H1 (cell line): ENCODE results near the gene ATG4D. TPM values are rescaled to one million over a fixed set of nuclear protein-coding genes. Genes with fewer than 3 reads are reported as not detected.

ENCODE experiments used
- ASH2L ChIP-seq: fragments of 200-600, 300-600 bp; sonication (generic); IDR thresholded peaks from one replicate; pipeline ENCODE4 v1.7.1; 2017; ENCODE audit warnings: low read length
- BACH1 ChIP-seq: IDR thresholded peaks from 2 replicates; pipeline ENCODE4 v1.6.1; 2012; ENCODE audit warnings: low read length, improper control_type of control experiment
- BRCA1 ChIP-seq: IDR thresholded peaks from 2 replicates; pipeline ENCODE4 v1.6.1; 2012; ENCODE audit warnings: low read depth, low read length, improper control_type of control experiment
- CEBPB ChIP-seq: IDR thresholded peaks from 2 replicates; pipeline ENCODE4 v1.6.1; 2012; ENCODE audit warnings: low read depth, low read length
- CHD1 ChIP-seq: IDR thresholded peaks from 2 replicates; pipeline ENCODE4 v1.6.1; 2012; ENCODE audit warnings: low read depth, low read length, improper control_type of control experiment
- CHD2 ChIP-seq: IDR thresholded peaks from 2 replicates; pipeline ENCODE4 v1.6.1; 2012; ENCODE audit warnings: low read length, improper control_type of control experiment
- CREB1 ChIP-seq: IDR thresholded peaks from 2 replicates; pipeline ENCODE4 v1.6.1; 2012; ENCODE audit warnings: inconsistent platforms
- EGR1 ChIP-seq: IDR thresholded peaks from 2 replicates; pipeline ENCODE4 v1.6.1; 2011; ENCODE audit warnings: low read depth, low read length, borderline replicate concordance
- EP300 ChIP-seq, 2 experiments: IDR thresholded peaks; 1 replicate in 1 of 2; 2 replicates in 1 of 2; pipeline ENCODE4 v1.6.1; 2011 to 2012; ENCODE audit warnings: low read depth in 2 of 2, low read length in 2 of 2, mild to moderate bottlenecking in 2 of 2, borderline replicate concordance in 1 of 2, inconsistent platforms in 1 of 2, moderate library complexity in 1 of 2
- HDAC6 ChIP-seq: IDR thresholded peaks from one replicate; pipeline ENCODE4 v1.7.1; 2012; ENCODE audit warnings: low read depth, mild to moderate bottlenecking, inconsistent platforms, low read length, moderate library complexity
- JUN ChIP-seq: IDR thresholded peaks from 2 replicates; pipeline ENCODE4 v1.6.1; 2011; ENCODE audit warnings: low read depth, mild to moderate bottlenecking, improper control_type of control experiment, low read length
- KDM5A ChIP-seq: fragments of 200-600 bp; IDR thresholded peaks from 2 replicates; pipeline ENCODE4 v1.7.1; 2012; ENCODE audit warnings: mild to moderate bottlenecking, low read length, inconsistent platforms, mixed read lengths
- POLR2AphosphoS5 ChIP-seq: IDR thresholded peaks from 2 replicates; pipeline ENCODE4 v1.6.1; 2011; ENCODE audit warnings: low read depth, low read length
- RAD21 ChIP-seq, 2 experiments: IDR thresholded peaks in 1 of 2; conservative IDR thresholded peaks in 1 of 2; 2 replicates each; pipeline ENCODE4 v1.6.1; 2011; ENCODE audit warnings: low read depth in 2 of 2, low read length in 2 of 2, improper control_type of control experiment in 1 of 2, inconsistent platforms in 1 of 2, mild to moderate bottlenecking in 1 of 2, moderate library complexity in 1 of 2
- RBBP5 ChIP-seq: IDR thresholded peaks from 2 replicates; pipeline ENCODE4 v1.7.1; 2012; ENCODE audit warnings: low read depth, mild to moderate bottlenecking, inconsistent platforms, low read length, moderate library complexity, borderline replicate concordance
- RXRA ChIP-seq: IDR thresholded peaks from 2 replicates; pipeline ENCODE4 v1.6.1; 2011; ENCODE audit warnings: low read depth, mild to moderate bottlenecking, low read length, moderate library complexity; ENCODE audit not compliant: insufficient read depth
- SIN3A ChIP-seq, 2 experiments: IDR thresholded peaks in 1 of 2; conservative IDR thresholded peaks in 1 of 2; 2 replicates each; pipeline ENCODE4 v1.6.1; 2011 to 2012; ENCODE audit warnings: low read length in 2 of 2, improper control_type of control experiment in 1 of 2, low read depth in 1 of 2, mild to moderate bottlenecking in 1 of 2
- SP1 ChIP-seq: IDR thresholded peaks from 2 replicates; pipeline ENCODE4 v1.6.1; 2011; ENCODE audit warnings: low read depth, low read length
- TAF7 ChIP-seq: optimal IDR thresholded peaks from 2 replicates; pipeline ENCODE3; 2011; ENCODE audit warnings: low read depth, mild to moderate bottlenecking, inconsistent platforms, low read length, moderate library complexity, borderline replicate concordance
- TBP ChIP-seq: IDR thresholded peaks from 2 replicates; pipeline ENCODE4 v1.6.1; 2011; ENCODE audit warnings: low read depth, low read length, improper control_type of control experiment
- YY1 ChIP-seq: IDR thresholded peaks from 2 replicates; pipeline ENCODE4 v1.6.1; 2011; ENCODE audit warnings: low read depth, mild to moderate bottlenecking, low read length
- ZNF274 ChIP-seq: IDR thresholded peaks from 2 replicates; pipeline ENCODE4 v1.7.0; 2012; ENCODE audit warnings: low read length, borderline replicate concordance; ENCODE audit errors: extremely low read depth
- polyA plus RNA-seq, 7 experiments: library from polyadenylated mRNA; depleted of rRNA in 3 of 7; stranded (reverse) in 5 of 7; unstranded in 2 of 7; fragments of >200 nt in 5 of 7; fragments of 200-250 nt in 2 of 7; gene quantifications; 1 replicate in 5 of 7; 2 replicates in 1 of 7; 4 replicates in 1 of 7; pipeline versions ENCODE4 v1.2.1 to v1.2.3, GENCODE V29; 2011 to 2013; ENCODE audit warnings: missing spikeins in 2 of 7, mixed read lengths in 2 of 7
- total RNA-seq: library from RNA; stranded (reverse); fragmentation: NEBNext Ultra II Directional; extraction: Animal tissue kit (Norgen Biotek cat#: 25700); gene quantifications from 2 replicates; pipeline ENCODE4 v1.2.1, GENCODE V29; 2021
- TF ChIP-seq, protein P1 (sequence below): IDR thresholded peaks from 2 replicates; pipeline ENCODE4 v1.6.1; 2012; ENCODE audit warnings: inconsistent platforms
- TF ChIP-seq, protein P2 (sequence below): IDR thresholded peaks from 2 replicates; pipeline ENCODE4 v1.6.1; 2012; ENCODE audit warnings: inconsistent platforms

Gene ATG4D
- total and polyA plus RNA-seq, 2 of the 8 experiments (the other 6 are each of a cell fraction or from before 2014, with no cell fraction given), result 39.6 to 43.7 TPM

DNA sequence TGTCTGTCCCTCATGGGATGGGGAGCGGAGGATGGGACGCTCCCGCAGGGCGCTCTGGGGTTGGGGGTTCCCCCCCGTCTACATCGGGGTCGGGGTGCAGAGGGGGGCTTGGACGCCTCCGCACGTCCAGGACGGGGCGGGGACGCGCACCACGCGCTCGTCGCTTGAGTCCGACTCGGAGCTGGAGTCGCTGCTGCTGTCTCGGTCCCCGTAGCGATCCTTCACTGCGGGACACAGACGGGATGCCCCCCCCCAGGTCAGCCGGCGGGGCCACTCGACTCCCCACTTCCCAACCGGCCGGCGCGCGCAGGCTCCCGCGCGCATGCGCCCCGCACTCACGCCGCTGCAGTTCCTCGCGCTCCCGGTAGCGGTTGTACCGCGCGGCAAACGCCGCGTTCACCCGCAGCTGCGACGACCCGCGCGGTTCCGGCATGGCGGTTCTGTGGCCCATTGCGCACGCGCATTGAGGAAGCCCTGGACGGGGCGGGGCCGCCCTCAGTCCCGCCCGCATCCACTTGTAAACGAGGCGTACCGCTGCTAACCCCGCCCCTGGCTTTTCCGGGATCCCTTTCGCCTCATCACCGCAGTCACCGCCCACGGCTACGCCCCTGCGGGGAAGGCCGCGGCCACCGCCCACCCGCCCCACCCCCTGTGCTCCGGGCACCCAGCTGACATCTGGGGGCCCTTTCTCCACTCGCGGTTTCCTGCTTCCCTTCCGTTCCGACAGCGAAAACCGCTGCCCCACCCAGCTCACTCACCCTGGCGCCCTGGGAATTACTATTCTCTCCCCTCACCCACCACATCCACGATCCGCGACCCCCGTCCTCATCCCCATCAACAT, 22.1 kb downstream of the ATG4D start, which contains the start of gene KRI1 (continued):
- TF ChIP-seq RBBP5 (peak; percentile 66; the same call in 1 of the 2 replicates), KDM5A (no peak), BRCA1 (no peak), RAD21 (IDR thresholded peaks at IDR 0.05 in 1 of 2, conservative IDR thresholded peaks at IDR 0.05 in 1 of 2; ENCODE audit: low read depth in 2 of 2, low read length in 2 of 2) (peak in 1 of 2 experiments; percentile 28; a peak in 1 of 4 replicates), CEBPB (no peak), BACH1 (peak; percentile 62; the same call in 1 of the 2 replicates), EP300 (IDR thresholded peaks at IDR 0.05; ENCODE audit: borderline replicate concordance in 1 of 2, low read depth in 2 of 2, low read length in 2 of 2) (peak in 1 of 2 experiments; percentile 1; a peak in 1 of 3 replicates), CHD1 (no peak), CHD2 (no peak), RXRA (no peak), POLR2AphosphoS5 (peak; percentile 69), ZNF274 (no peak), HDAC6 (no peak), JUN (no peak), TBP (peak; percentile 53; the same call in 1 of the 2 replicates), YY1 (peak; percentile 90), CREB1 (peak; percentile 48; the same call in 1 of the 2 replicates), SP1 (peak; percentile 66; the same call in 1 of the 2 replicates), ASH2L (peak; percentile 92), EGR1 (no peak), TAF7 (peak; percentile 38), SIN3A (conservative IDR thresholded peaks at IDR 0.05 in 1 of 2, IDR thresholded peaks at IDR 0.05 in 1 of 2; ENCODE audit: low read depth in 1 of 2, low read length in 2 of 2) (peak; percentile 5 to 49; a peak in 1 of 4 replicates)
- TF ChIP-seq, protein P1, sequence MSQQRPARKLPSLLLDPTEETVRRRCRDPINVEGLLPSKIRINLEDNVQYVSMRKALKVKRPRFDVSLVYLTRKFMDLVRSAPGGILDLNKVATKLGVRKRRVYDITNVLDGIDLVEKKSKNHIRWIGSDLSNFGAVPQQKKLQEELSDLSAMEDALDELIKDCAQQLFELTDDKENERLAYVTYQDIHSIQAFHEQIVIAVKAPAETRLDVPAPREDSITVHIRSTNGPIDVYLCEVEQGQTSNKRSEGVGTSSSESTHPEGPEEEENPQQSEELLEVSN, result peak; percentile 97
- TF ChIP-seq, protein P2, sequence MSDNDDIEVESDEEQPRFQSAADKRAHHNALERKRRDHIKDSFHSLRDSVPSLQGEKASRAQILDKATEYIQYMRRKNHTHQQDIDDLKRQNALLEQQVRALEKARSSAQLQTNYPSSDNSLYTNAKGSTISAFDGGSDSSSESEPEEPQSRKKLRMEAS, result peak; percentile 95
